Astrocyte of the spinal cord (primary cell): ENCODE measurements around the gene ACOX3.

ENCODE experiments used
- DNase-seq: peaks from one replicate; pipeline ENCODE4 v3.0.0; 2011; ENCODE audit warnings: low read depth, low spot score
- H3K4me3 ChIP-seq: 2 replicates; pipeline ENCODE4 v1.5.1; 2011; ENCODE audit warnings: low read depth, mild to moderate bottlenecking, low read length, moderate library complexity
- CTCF ChIP-seq: IDR thresholded peaks from 2 replicates; pipeline ENCODE4 v1.5.1; 2012; ENCODE audit warnings: low read depth, mild to moderate bottlenecking, low read length, inconsistent platforms
- in situ Hi-C: cut with HindIII; loops from 2 replicates; pipeline ENCODE4 v1.10.0; 2017; ENCODE audit warnings: low sequenced_read_pairs

Gene ACOX3

GRCh38 chr4:8477676-8478075 is 37.2 kb upstream of the ACOX3 start:
- TF ChIP-seq CTCF, result no peak
- no peak for DNase-seq
- in situ Hi-C loops, result no loop called here
- no peak overlapping the region for H3K4me3 ChIP-seq

DNA sequence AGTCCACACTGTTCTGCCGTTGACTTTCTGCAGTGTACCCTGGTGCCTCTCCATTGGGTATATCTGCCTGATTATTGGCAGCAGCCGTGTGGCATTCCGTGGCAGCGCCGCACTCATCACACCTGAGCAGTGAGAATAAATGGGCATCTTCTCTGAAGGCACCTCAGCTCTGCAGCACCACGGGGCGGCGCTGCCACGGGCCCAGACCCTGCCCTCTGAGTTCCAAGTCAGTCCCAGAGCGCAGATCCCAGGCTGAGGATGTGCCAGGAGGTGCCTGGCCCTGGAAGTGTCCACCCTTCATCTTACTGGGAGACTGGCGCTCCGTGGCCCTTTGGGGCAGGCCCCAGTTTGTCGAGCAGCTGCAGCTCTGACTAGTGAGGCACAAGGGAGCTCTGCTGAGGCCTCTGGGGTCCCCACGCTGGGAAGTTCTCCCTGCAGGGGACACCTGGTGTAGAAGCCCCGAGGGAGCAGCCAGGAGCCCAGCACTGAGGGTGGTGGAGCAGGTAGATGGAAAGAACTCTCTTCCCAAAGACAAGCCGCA is 36.6 kb upstream of the ACOX3 start:
- TF ChIP-seq CTCF, result no peak
- H3K4me3 ChIP-seq, result no peak overlapping the region
- DNase-seq, result no peak
- in situ Hi-C loops, result no loop called here

GRCh38 chr4:8475751-8476575 is 35.4 kb upstream of the ACOX3 start:
- no peak overlapping the region for H3K4me3 ChIP-seq
- TF ChIP-seq CTCF, result no peak
- no peak for DNase-seq
- in situ Hi-C loops, result no loop called here

- no peak overlapping the region for H3K4me3 ChIP-seq
- DNase-seq, result no peak
- TF ChIP-seq CTCF, result no peak
- in situ Hi-C loops, result no loop called here
Measured at GRCh38 chr4:8474856-8475255, 34.3 kb upstream of the ACOX3 start.

DNA sequence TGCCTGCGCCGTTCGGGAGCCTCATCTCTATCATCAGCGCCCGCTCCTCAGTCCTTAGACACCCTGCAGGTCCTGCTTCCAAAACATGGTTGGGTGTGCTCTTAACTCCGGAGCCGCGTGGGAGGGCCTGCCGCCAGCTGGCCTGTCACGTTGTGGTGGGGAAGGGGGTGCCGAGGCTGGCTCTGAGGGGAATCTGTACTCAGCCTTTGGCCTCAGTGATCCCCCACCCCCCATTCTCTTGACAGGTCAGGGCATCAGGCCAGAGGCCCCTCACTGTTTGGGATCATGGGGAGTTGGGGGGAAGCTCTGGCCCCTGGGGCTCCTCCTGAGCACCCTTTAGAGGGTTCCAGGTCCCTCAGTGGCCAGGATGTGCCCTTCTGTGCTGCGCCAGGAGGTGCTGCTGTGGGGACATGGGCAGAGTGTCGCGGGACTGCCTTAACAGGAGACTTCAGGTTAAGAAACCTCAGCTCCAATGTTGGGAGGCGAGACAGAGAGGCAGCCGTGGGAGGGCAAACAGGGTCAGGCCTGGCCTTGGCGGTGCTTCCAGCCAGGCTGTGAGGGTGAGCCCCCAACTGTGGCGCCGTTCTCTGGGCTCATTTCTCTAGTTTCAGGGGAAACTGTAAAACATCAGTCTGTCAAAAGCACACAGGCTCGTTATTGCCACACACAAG is 33.5 kb upstream of the ACOX3 start:
- in situ Hi-C loops, result no loop called here
- H3K4me3 ChIP-seq, result no peak overlapping the region
- TF ChIP-seq CTCF, result peak; percentile 3
- no peak for DNase-seq

DNA sequence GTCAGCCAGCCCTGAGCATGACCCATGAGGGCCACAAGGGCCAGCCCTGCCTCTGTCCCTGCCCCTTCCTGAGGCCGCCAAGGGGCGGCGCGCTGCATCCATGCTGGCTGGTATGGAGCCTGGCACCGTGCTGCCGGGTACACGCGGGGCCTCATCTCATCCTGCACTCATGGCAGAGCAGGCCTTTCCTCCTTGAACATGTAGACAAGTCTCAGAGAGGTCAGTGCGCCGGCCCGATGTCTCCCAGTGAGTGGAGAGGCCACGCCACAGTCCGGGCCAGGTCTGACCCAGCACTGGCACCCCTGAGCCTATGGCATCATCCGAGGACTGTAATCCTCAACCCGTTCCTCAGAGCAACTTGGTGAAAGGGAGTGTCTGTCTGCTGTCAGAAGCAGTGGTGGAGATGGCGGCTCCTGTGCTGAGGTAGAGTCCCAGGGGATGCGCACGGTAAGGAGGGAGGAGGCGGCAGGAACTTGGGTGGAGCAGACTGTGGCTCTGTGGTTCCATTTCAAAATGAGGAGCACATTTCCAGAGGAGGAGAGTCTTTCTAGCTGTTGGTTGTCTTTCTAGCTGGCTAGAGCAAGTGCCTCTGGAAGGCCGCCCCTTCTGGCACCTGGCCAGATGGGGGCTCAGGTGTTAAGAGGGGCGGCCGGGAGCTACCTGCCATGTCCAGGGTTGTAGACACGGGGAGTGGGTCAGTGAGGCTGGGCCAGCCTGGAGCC is 32.8 kb upstream of the ACOX3 start:
- in situ Hi-C loops, result no loop called here

More for the DNA sequence above, 32.8 kb upstream of the ACOX3 start:
- no peak for DNase-seq
- peak; percentile 25 for TF ChIP-seq CTCF
- H3K4me3 ChIP-seq, result no peak overlapping the region
